Neural progenitor cell (in vitro differentiated cells): ENCODE results near the gene EVC. TPM values are rescaled to one million over a fixed set of nuclear protein-coding genes. Genes with fewer than 3 reads are reported as not detected.

Experiments
- DNase-seq: peaks from one replicate; pipeline ENCODE4 v3.0.0-alpha.2; 2016; ENCODE audit warnings: low spot score
- H2AFZ ChIP-seq: fragments of 200-600 bp; sonication (generic); replicated peaks from 2 replicates; pipeline ENCODE4 v1.6.1; 2016; ENCODE audit warnings: antibody characterized with exemption
- H3F3A ChIP-seq: fragments of 200-600 bp; sonication (generic); 2 replicates; pipeline ENCODE4 v1.6.1; 2016; ENCODE audit warnings: antibody characterized with exemption, low read depth
- H3K27ac ChIP-seq: fragments of 200-600 bp; sonication (generic); 2 replicates; pipeline ENCODE4 v1.5.1; 2016; ENCODE audit warnings: mild to moderate bottlenecking
- H3K27me3 ChIP-seq: fragments of 200-600 bp; sonication (generic); 2 replicates; pipeline ENCODE4 v1.6.1; 2016; ENCODE audit warnings: mild to moderate bottlenecking, moderate library complexity
- H3K36me3 ChIP-seq: fragments of 200-600 bp; sonication (generic); 2 replicates; pipeline ENCODE4 v1.5.1; 2016
- H3K4me1 ChIP-seq: fragments of 200-600 bp; sonication (generic); 2 replicates; pipeline ENCODE4 v1.6.1; 2016; ENCODE audit warnings: mixed run types
- H3K4me2 ChIP-seq: fragments of 200-600 bp; sonication (generic); 2 replicates; pipeline ENCODE4 v1.6.1; 2016
- H3K4me3 ChIP-seq: fragments of 200-600 bp; sonication (generic); 2 replicates; pipeline ENCODE4 v1.5.1; 2016
- H3K79me2 ChIP-seq: fragments of 200-600 bp; sonication (generic); 2 replicates; pipeline ENCODE4 v1.6.1; 2016; ENCODE audit warnings: low read depth
- H3K9ac ChIP-seq: fragments of 200-600 bp; sonication (generic); 2 replicates; pipeline ENCODE4 v1.6.1; 2016
- H3K9me3 ChIP-seq: fragments of 200-600 bp; sonication (generic); 2 replicates; pipeline ENCODE4 v1.5.1; 2016; ENCODE audit warnings: low read depth
- H4K20me1 ChIP-seq: fragments of 200-600 bp; sonication (generic); 2 replicates; pipeline ENCODE4 v1.6.1; 2016; ENCODE audit warnings: low read depth
- H3K27ac Mint-ChIP-seq: 3 replicates; pipeline ENCODE4 v1.8.0; 2021; ENCODE audit warnings: mixed read lengths
- H3K27me3 Mint-ChIP-seq: 2 replicates; pipeline ENCODE4 v1.8.0; 2022; ENCODE audit warnings: low read depth, mild to moderate bottlenecking, inconsistent platforms, moderate library complexity, mixed read lengths; ENCODE audit not compliant: insufficient read depth
- H3K36me3 Mint-ChIP-seq: 3 replicates; pipeline ENCODE4 v1.8.0; 2021; ENCODE audit warnings: mixed read lengths
- H3K4me1 Mint-ChIP-seq: 3 replicates; pipeline ENCODE4 v1.8.0; 2021; ENCODE audit warnings: mixed read lengths
- H3K4me3 Mint-ChIP-seq: 3 replicates; pipeline ENCODE4 v1.8.0; 2021; ENCODE audit warnings: mild to moderate bottlenecking, moderate library complexity, mixed read lengths
- H3K9me3 Mint-ChIP-seq: 3 replicates; pipeline ENCODE4 v1.8.0; 2020; ENCODE audit warnings: mixed read lengths
- CTCF ChIP-seq: fragments of 200-600 bp; sonication (generic); IDR thresholded peaks from 2 replicates; pipeline ENCODE4 v1.5.1; 2017; ENCODE audit warnings: antibody characterized with exemption, mild to moderate bottlenecking
- EZH2 ChIP-seq: fragments of 200-600 bp; sonication (generic); IDR thresholded peaks from 2 replicates; pipeline ENCODE4 v1.6.1; 2017; ENCODE audit warnings: antibody characterized with exemption, mild to moderate bottlenecking, moderate library complexity
- EZH2phosphoT487 ChIP-seq: fragments of 200-600 bp; sonication (generic); IDR thresholded peaks from 2 replicates; pipeline ENCODE4 v1.6.1; 2017; ENCODE audit warnings: antibody characterized with exemption
- total RNA-seq: library from RNA; depleted of rRNA; stranded (reverse); fragments of >200 nt; gene quantifications from 2 replicates; pipeline ENCODE4 v1.2.3, GENCODE V29; 2015; ENCODE audit warnings: low replicate concordance

Gene EVC
- total RNA-seq, 1 donor from 2014 or later, result 3.6 TPM

GRCh38 chr4:5719350-5720055, 8.5 kb downstream of the EVC start:
- peak overlapping the region; percentile 29 for H3K27ac Mint-ChIP-seq
- H3K4me3 Mint-ChIP-seq, result no peak overlapping the region
- H3K4me2 ChIP-seq, result no peak overlapping the region
- no peak overlapping the region for H3K9ac ChIP-seq
- H3K9me3 ChIP-seq, result peaks cover 2% of the 10 kb centered on the region
- no peak overlapping the region for H2AFZ ChIP-seq
- H3K9me3 Mint-ChIP-seq, result peaks cover 15% of the 10 kb centered on the region
- H3K79me2 ChIP-seq, result no peaks in the 10 kb centered on the region
- H4K20me1 ChIP-seq, result no peaks in the 10 kb centered on the region
- peaks cover 4% of the 10 kb centered on the region for H3K27me3 Mint-ChIP-seq
- H3K36me3 Mint-ChIP-seq, result peaks cover 31% of the 10 kb centered on the region
- no peaks in the 10 kb centered on the region for H3K36me3 ChIP-seq
- DNase-seq, result no peak
- TF ChIP-seq EZH2phosphoT487 (no peak), EZH2 (no peak), CTCF (peak; percentile 26)
- H3K27ac ChIP-seq, result no peak overlapping the region
- peaks cover 11% of the 10 kb centered on the region for H3K4me1 Mint-ChIP-seq
- H3F3A ChIP-seq, result no peaks in the 10 kb centered on the region
- no peak overlapping the region for H3K4me3 ChIP-seq
- no peaks in the 10 kb centered on the region for H3K4me1 ChIP-seq
- no peaks in the 10 kb centered on the region for H3K27me3 ChIP-seq

GRCh38 chr4:5720157-5720850, 9.3 kb downstream of the EVC start:
- Mint-ChIP-seq H3K4me1 (peaks cover 11% of the 10 kb centered on the region), H3K27me3 (peaks cover 4% of the 10 kb centered on the region), H3K4me3 (no peak overlapping the region), H3K36me3 (peaks cover 32% of the 10 kb centered on the region), H3K9me3 (peaks cover 7% of the 10 kb centered on the region), H3K27ac (no peak overlapping the region)
- no peak for TF ChIP-seq CTCF
- no peak for TF ChIP-seq EZH2phosphoT487
- no peak for TF ChIP-seq EZH2
- Histone ChIP-seq H3K9ac (no peak overlapping the region), H3K27ac (no peak overlapping the region), H3K4me2 (no peak overlapping the region), H2AFZ (no peak overlapping the region), H3F3A (no peaks in the 10 kb centered on the region), H3K9me3 (no peaks in the 10 kb centered on the region), H4K20me1 (no peaks in the 10 kb centered on the region), H3K4me1 (no peaks in the 10 kb centered on the region), H3K36me3 (no peaks in the 10 kb centered on the region), H3K27me3 (no peaks in the 10 kb centered on the region), H3K79me2 (no peaks in the 10 kb centered on the region), H3K4me3 (no peak overlapping the region)
- no peak for DNase-seq

- no peaks in the 10 kb centered on the region for H3K36me3 ChIP-seq
- no peak overlapping the region for H3K9ac ChIP-seq
- Mint-ChIP-seq H3K36me3 (peaks cover 38% of the 10 kb centered on the region), H3K27me3 (peaks cover 1% of the 10 kb centered on the region), H3K27ac (no peak overlapping the region), H3K9me3 (peaks cover 10% of the 10 kb centered on the region), H3K4me1 (peaks cover 11% of the 10 kb centered on the region), H3K4me3 (no peak overlapping the region)
- no peaks in the 10 kb centered on the region for H4K20me1 ChIP-seq
- no peaks in the 10 kb centered on the region for H3F3A ChIP-seq
- no peak overlapping the region for H3K4me2 ChIP-seq
- no peak overlapping the region for H2AFZ ChIP-seq
- no peaks in the 10 kb centered on the region for H3K27me3 ChIP-seq
- no peaks in the 10 kb centered on the region for H3K4me1 ChIP-seq
- TF ChIP-seq EZH2phosphoT487 (no peak), CTCF (no peak), EZH2 (no peak)
- H3K9me3 ChIP-seq, result no peaks in the 10 kb centered on the region
- H3K4me3 ChIP-seq, result no peak overlapping the region
- no peaks in the 10 kb centered on the region for H3K79me2 ChIP-seq
- H3K27ac ChIP-seq, result no peak overlapping the region
- no peak for DNase-seq
Observed at GRCh38 chr4:5720980-5721379, 10.0 kb downstream of the EVC start.
